HK-2 (cell line): Measurements from ENCODE around the gene PTMS.

Source experiments
- DNase-seq: peaks from one replicate; pipeline ENCODE4 v3.0.0-alpha.2; 2018; ENCODE audit not compliant: unreplicated experiment

Gene PTMS

DNA sequence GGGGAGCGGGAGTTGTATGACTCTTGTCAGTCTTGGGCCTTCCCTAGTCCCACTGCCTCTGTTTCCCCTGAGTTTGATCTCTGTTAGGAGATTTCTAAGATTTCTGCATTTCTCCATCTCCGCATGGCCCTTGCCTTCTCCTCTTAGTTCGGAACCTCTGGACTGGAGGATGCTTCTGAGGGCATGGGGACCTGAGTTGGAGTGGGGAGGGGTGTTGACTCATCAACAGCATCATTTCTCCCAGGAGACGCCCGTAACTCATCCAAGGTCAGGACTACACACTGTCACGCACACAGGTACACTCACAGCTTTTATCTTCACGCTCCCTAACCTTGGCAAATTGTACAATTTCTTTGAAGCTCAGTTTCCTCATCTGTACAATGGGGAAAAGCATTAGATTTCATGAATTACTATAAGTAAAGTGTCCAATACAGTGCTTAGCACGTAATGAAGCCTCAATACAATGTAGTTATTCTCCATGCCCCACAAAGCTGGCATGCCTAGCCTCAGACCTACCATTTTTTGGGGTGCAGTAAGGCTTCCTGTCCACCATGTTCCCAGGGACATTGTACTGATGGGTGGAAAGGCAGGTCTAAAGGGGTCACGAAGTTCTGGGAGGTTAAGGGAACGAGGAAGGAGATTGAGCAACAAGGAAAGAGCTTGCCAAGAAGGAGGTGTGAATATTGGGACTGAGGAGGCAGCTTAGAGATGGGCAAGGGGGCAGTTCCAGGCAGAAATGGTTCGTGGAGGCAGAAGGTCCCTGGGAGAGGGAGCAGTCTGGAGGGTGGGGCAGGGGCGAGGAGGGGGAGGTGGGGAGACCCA lies 5.6 kb downstream of the PTMS start:
- DNase-seq = no peak

DNA sequence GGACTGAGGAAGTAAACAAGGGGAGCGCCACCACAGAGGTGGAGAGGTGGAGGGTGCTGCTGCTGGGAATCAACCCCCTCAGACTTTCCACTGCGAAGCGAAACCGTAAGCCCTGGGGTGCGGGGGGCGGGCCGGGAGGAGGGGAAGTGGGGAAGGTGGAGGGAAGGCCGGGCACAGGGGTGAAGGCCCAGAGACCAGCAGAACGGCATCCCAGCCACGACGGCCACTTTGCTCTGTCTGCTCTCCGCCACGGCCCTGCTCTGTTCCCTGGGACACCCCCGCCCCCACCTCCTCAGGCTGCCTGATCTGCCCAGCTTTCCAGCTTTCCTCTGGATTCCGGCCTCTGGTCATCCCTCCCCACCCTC lies 6.2 kb downstream of the PTMS start, which contains the start of gene LAG3:
Gene LAG3, plus strand, starts transcription at position 190 of the 365 bp plus-strand sequence. CDS start 333 bp downstream, outside the sequence.
- no peak for DNase-seq

DNA sequence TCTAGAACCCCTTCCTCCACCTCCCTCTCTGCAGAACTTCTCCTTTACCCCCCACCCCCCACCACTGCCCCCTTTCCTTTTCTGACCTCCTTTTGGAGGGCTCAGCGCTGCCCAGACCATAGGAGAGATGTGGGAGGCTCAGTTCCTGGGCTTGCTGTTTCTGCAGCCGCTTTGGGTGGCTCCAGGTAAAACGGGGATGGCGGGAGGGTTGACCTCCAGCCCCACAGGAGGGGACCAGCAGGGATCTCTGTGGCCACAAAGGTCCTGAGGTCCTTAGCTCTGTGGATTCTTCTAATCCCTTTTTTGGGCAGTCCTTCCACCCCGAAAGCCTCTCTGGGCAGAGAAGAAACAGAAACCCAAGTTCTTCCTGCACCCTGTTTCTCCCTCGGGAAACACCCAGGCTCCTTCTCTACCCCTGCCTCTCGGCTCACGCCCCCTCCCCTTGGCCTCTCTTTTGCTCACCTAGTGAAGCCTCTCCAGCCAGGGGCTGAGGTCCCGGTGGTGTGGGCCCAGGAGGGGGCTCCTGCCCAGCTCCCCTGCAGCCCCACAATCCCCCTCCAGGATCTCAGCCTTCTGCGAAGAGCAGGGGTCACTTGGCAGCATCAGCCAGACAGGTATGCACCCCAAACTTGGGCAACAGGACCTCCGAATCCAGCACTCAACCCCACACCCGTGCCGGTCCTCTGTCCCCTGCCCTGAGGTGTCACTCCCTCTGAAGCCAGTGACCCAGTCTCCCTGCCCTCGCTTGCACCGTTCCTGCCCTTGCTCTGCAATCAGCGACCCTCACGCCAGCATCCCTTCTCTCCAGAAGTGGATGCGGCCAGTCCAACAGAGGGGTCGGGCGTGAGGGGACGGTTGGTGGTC lies 6.8 kb downstream of the PTMS start:
- DNase-seq = no peak

DNA sequence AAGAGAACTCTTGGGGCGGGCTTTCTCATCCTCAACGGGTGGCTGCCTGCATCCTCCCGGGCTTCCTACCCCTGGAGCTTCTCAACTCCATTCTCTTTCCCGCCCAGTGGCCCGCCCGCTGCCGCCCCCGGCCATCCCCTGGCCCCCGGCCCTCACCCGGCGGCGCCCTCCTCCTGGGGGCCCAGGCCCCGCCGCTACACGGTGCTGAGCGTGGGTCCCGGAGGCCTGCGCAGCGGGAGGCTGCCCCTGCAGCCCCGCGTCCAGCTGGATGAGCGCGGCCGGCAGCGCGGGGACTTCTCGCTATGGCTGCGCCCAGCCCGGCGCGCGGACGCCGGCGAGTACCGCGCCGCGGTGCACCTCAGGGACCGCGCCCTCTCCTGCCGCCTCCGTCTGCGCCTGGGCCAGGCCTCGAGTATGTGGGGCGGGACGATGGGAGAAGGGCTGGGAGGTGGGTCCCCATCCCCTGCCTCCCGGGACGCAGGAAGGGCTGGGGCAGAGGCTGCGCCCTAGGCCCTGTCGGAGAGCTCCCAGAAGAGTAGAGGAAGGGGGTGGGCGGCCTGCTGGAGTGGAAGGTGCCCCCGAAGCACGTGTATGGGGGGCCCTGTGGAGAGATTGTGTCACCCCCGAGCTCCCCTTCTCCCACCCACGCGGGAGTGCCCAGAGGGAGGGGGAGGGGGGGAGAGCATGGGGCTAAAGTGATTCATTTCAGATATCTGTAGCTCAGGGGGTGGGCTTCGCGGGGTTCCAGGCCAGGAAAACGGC lies 7.6 kb downstream of the PTMS start:
- DNase-seq = no peak

DNA sequence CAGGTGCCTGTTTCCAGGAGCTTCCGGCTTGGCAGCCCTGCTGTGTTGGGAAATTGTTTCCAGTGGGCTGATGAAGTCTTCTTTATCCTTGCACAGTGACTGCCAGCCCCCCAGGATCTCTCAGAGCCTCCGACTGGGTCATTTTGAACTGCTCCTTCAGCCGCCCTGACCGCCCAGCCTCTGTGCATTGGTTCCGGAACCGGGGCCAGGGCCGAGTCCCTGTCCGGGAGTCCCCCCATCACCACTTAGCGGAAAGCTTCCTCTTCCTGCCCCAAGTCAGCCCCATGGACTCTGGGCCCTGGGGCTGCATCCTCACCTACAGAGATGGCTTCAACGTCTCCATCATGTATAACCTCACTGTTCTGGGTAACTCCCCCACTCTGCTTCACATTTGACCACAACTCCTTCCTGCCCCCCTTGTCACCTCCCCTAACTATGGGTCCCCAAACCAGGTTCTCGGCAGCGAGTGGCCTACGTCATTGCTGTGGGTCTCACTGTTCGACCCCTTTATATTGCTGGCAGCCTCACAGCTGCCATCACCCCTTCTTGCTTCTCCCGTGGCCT lies 8.4 kb downstream of the PTMS start:
- DNase-seq = no peak

DNA sequence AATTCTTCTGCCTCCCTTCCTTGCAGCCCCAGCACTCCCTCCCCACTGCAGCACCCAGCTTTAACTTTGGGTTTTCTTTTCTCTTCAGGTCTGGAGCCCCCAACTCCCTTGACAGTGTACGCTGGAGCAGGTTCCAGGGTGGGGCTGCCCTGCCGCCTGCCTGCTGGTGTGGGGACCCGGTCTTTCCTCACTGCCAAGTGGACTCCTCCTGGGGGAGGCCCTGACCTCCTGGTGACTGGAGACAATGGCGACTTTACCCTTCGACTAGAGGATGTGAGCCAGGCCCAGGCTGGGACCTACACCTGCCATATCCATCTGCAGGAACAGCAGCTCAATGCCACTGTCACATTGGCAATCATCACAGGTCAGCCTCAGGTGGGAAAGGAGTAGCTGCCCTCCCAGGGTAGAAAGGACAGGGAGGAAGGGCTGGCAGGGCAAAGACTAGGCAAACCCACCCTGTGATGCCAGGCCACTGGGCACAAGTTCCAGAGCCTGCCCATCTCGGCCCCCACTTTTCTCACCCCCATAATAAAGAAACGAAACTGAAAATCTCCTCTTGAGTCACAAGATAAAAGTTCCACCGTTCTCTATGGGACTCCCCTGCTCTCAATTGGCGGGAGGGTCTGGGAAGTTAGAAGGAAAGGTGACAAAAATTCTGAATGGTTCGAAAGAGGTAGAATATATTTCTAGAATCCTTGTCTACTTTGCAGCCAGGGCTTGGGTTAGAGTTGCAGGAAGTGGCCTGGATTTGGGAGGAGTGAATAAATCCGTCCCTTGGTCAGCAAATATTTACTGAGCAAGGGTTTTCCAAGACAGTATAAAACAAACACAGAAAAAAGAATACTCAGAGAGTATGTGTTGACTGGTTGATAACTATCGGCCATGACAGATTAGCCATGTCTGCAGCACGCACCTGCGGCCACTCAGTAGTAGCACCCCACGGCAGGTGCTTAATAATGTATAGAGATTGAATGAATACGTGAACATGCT lies 9.3 kb downstream of the PTMS start:
- no peak for DNase-seq

DNA sequence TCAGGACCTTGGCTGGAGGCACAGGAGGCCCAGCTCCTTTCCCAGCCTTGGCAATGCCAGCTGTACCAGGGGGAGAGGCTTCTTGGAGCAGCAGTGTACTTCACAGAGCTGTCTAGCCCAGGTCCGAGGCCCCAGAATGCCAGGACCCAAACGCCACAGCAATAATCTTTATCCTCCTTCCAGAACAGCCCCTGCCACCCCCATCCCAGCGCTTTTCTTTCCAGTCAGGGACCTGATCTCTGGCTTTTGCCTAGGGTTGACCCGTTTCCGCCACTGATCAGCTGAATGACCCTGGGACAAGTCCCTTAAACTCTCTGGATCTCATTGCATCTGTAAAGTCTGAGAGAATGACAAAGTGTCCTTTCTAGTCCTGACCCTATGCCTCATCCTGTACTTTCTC lies 11.2 kb downstream of the PTMS start:
- DNase-seq = no peak

DNA sequence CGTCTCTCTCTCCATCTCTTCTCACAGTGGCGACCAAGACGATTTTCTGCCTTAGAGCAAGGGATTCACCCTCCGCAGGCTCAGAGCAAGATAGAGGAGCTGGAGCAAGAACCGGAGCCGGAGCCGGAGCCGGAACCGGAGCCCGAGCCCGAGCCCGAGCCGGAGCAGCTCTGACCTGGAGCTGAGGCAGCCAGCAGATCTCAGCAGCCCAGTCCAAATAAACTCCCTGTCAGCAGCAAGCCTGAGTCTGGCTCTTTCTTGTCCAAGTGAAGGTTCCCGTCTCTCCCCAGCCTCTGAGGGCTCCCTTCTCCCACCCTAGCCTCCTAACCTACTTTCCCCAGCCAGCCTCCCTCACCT lies 12.0 kb downstream of the PTMS start:
- DNase-seq = no peak

DNA sequence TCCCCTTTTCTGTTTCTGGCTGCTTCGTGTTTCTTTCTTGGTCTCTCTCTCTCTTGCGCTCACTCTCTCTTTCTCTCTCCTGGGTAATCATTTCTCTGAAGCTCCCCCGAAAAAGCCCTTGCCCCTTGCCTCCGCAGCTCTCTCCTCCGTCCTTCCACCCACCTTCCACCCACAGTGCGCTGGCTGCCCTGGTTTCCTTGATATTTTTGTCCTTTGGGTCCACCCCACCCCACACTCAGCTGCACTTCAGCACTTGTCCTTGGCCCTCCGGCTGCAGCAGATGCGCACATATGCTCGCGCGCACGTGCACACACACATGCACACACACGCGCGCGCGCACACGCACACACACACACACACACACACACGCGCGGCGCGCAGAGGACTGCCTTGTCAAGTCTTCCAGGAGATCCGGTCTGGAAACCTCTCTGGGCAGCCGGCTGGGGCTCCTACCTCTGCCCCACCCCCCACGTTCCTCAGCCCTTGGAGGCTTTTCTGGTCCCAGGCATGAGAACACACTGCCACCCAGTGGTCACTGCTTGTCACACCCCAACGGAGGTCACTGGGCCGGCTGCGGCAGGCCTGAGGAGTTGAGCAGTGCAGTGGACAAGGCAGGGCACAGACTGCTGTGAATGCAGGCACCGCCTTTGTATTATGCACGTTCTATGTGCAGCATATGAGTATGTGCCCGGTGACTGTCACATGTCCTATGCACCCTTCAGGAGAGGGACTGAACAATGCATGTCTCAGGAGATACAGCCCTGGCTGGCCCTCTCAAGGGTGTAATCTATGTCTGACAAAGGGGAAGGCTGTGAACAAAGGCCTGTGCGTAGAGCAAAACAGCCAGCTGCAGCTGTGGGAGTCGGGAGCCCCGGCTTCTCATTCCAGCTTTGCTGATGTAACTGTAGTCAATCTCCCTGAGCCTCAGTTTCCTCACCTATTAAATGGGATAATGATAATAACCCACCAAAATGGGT lies 12.7 kb downstream of the PTMS start:
- peak; percentile 96 for DNase-seq

DNA sequence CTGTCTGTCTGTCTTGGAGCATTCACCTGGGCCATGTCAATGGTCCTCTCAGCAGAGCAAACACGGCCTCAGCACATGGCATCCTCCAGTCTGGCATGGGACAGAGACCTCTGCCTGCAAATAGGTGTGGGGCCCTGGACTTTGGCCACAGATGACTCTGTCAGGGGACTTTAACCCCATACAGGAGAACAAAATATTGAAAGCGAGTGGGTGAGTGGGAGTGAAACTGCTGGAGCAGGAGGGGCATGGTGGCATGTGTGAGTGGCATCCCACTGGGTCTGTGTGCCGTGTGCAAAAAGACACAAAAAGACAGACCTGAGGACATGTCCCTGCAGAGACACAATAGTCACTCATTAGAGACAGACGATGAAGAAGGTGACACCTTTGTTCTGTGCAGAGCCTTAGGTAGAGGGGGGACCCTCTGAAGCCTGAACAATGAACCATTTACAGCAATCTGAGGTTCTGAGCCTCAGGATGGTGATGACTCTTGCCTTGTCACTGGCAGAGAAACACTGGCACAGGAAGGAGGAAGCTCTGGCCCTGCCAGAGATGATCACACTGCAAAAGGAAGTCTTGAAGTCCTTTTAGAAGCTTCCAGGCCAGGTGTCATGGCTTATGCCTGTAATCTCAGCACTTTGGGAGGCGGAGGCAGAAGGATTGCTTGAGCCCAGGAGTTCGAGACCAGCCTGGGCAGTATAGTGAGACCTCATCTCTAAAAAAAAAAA lies 13.7 kb downstream of the PTMS start:
- DNase-seq = no peak

DNA sequence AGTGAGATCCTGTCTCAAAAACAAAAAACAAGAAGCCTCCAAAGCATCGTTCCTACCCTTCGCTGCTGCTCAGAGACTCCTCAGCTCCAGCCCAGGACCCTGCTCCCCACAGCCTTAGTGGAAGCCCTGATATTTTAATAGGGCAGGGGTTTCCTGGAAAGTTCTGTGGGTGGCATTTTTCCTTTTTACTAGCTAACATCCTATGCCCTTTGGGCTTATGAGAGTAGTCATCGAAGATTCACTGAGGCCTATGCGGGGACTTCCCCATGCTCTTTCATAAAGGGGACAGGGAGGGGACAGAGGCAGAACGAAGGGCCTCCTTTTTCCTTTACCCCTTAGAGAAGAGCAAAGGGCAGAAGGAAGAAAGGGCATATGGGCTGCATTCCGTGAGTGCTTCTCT lies 14.4 kb downstream of the PTMS start:
- no peak for DNase-seq

DNA sequence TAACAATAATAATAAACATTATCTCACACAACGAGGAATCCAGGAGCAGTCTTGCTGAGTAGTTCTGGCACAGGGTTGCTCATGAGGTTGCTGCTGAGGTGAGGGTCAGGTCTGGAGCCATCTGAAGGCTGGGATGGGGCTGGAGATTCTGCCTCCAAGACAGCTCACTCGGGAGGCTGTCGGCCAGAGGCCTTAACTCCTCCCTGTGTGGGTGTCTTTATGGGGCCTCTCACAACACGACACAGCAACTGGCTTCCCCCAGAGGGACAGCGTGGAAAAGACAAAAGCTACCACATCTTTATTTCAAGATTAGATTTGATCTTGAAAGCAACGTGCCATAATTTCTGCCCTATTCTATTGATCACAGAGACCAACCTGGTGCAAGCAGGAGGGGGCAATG lies 16.0 kb downstream of the PTMS start:
- no peak for DNase-seq

DNA sequence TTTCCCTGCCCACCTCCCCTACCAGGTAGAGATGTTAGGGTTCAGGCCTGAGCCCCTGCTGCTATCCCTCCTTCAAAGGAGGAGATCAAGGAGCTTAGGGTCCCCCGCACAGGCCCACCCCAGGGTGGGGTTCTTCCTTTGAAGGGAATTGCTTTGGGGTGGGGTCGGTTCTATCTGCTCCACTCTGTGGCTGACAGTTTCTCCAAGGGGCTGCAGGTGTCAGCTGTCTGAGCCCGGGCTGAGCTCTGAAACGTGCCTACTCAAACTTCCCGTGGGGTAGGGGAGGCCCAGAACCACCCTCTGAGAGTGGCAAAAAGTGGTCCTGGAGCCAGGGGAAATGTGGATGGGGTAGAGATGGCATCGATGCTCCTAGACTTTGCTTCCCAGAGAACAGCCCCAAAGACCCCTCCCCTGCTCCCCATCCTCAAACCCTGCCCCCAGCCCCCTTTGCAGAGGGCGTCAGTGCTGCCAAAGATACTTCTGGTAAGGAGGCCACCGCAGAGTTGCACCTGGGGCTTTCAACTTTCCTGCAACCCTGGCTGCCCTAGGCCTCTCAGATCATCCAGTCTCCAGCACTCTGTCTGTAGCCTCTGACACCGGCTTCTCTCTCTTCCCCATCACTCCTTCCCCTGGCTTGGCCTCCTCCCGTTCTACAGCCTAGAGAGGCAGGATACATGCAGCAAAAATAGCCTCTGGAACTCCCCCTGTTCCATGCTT lies 16.8 kb downstream of the PTMS start:
- DNase-seq = no peak

DNA sequence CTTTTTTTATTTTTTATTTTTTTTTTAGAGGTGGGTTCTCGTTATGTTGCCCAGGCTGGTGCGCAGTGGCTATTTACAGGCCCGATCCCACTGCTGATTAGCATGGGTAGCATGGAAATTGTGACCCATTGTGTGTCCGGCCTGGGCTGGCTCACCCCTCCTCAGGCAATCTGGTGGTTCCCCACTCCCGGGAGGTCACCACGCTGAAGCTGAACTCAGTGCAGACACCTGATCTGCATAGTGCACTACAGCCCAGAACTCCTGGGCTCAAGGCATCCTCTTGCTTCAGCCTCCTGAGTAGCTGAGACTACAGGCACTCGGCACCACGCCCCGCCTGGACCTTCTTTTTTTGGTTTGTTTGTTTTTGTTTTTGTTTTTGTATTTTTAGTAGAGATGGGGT lies 17.7 kb downstream of the PTMS start:
- no peak for DNase-seq

DNA sequence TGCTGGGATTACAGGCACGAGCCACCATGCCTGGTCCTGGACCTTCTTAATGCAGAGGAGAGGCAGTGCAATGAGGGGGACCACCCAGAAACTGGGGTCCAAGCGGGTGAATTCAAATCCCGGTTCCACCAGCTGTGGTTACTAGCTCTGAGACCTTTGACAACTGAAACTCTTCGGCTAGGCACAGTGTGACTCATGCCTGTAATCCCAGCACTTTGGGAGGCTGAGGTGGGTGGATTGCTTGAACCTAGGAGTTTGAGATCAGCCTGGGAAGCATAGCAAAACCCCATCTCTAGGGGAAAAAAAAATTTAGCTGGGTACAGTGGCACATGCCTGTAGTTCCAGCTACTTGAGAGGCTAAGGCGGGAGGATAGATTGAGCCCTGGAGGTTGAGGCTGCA lies 18.1 kb downstream of the PTMS start:
- no peak for DNase-seq

DNA sequence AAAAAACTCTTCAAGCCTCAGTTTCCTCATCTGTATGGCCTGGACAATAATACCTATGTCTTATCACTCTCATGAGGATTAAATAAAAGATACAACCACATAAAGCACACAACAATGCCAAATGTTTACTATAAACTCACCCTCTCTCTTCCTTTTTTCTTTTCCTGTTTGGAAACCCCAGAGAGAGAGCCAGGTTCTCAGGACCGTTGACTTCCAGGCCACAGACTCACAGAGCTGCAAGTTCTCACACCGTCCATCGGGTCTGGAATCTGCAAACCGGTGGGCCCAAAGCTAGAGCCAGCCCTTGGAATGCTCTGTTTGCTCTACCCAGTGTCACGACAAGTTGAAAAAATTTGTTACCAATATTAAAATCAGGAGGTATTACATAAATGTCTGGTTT lies 18.6 kb downstream of the PTMS start:
- no peak for DNase-seq

DNA sequence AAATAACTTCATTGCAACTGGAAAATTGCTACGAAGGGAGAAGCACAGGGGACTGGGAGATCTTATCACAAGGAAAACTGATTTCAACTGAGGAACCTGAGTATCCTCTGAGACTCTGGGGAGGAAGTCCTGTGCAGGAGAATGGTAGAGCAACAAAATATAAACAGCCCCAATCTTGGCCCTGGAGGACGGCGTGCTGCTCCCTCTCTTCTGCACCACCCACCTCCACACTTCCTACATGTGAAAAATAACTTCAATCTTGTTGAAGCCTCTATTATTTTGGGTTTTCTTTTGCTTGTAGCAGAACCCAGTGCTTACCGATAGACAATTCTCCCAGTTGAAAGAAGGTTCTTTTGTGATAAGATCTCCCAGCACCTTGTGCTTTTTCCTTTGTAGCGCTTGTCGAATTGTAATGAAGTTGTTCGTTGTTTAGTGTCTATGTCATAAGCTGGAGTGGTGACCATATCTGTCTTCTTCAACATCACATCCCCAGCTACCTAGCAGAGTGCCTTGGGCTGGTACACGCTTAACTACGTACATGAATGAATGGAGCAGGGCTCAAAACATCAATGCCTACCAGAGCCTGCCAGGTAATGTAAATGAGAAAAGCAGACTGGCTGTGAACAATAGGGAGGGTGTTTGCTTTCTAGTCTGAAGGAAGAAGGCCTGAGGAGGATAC lies 20.4 kb downstream of the PTMS start:
- DNase-seq = no peak

DNA sequence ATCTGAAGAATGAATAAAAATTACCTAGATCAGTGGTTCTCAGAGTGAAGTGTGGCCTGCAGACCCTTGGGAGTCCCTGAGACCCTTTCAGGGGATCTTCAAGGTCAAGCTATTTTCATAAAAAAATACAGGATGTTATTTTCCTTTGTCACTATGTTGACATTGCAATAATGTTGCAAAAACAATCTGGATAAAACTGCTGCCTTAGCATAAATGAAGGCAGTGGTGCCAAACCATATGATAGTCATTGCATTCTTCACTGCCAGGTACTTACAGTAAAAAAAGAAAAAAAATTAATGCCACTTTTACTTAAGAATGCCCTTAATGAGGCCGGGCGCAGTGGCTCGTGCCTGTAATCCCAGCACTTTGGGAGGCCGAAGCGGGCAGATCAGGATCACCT lies 21.1 kb downstream of the PTMS start:
- no peak for DNase-seq
